DMS153 treated with DMSO at 0.1 percent for 48 hours (cell line): ENCODE measurements around the gene MSX2.

Experiments
- DNase-seq: peaks from one replicate; lab custom pipeline; 2025; ENCODE audit not compliant: unreplicated experiment; lab: John Stamatoyannopoulos, UW

The MSX2 gene

GRCh38 chr5:174724484-174725260, at the start of gene MSX2:
TSS of gene MSX2 (plus strand) at chr5:174724582. CDS start at chr5:174724660, 78 bp downstream.
- DNase-seq, result no peak

- DNase-seq, result no peak
Observed at GRCh38 chr5:174675110-174675509, 49.3 kb upstream of the MSX2 start.

GRCh38 chr5:174675916-174676315, 48.5 kb upstream of the MSX2 start:
- no peak for DNase-seq

GRCh38 chr5:174678107-174678506, 46.3 kb upstream of the MSX2 start:
- DNase-seq, result no peak

GRCh38 chr5:174680901-174681565, 43.3 kb upstream of the MSX2 start:
- DNase-seq, result no peak

- DNase-seq, result no peak
Observed at GRCh38 chr5:174687503-174687902, 36.9 kb upstream of the MSX2 start.

- no peak for DNase-seq
Observed at GRCh38 chr5:174688441-174689354, 35.7 kb upstream of the MSX2 start.

GRCh38 chr5:174690271-174690670, 34.1 kb upstream of the MSX2 start:
- no peak for DNase-seq

- no peak for DNase-seq
Observed at GRCh38 chr5:174692381-174692780, 32.0 kb upstream of the MSX2 start.

- no peak for DNase-seq
Observed at GRCh38 chr5:174692982-174693422, 31.4 kb upstream of the MSX2 start.

GRCh38 chr5:174693697-174694385, 30.5 kb upstream of the MSX2 start:
- no peak for DNase-seq

- no peak for DNase-seq
Observed at GRCh38 chr5:174694611-174695010, 29.8 kb upstream of the MSX2 start.

GRCh38 chr5:174698156-174698555, 26.2 kb upstream of the MSX2 start:
- DNase-seq, result no peak

- no peak for DNase-seq
Observed at GRCh38 chr5:174699131-174699530, 25.3 kb upstream of the MSX2 start.

GRCh38 chr5:174706997-174707572, 17.3 kb upstream of the MSX2 start:
- DNase-seq, result no peak

- no peak for DNase-seq
Observed at GRCh38 chr5:174707671-174708070, 16.7 kb upstream of the MSX2 start.

GRCh38 chr5:174708476-174709207, 15.7 kb upstream of the MSX2 start:
- DNase-seq, result no peak

- no peak for DNase-seq
Observed at GRCh38 chr5:174714751-174715150, 9.6 kb upstream of the MSX2 start.

GRCh38 chr5:174715804-174716203, 8.6 kb upstream of the MSX2 start:
- no peak for DNase-seq
